Mesenchymal stem cell (in vitro differentiated cells and primary cell): ENCODE measurements around the gene B3GLCT.
A peak's percentile ranks its signal among the peaks of the same experiment; 100 is the strongest.
"Not testable (repeated sequence)": the region's sequence is repeated elsewhere in the genome, so short reads cannot be mapped to it uniquely, and the experiment has no call there.

Experiments used
- DNase-seq: peaks from one replicate; pipeline ENCODE4 v3.0.0-alpha.2; 2013
- H2AFZ ChIP-seq: one replicate; pipeline ENCODE4 v1.6.1; 2013; ENCODE audit warnings: low read depth, mild to moderate bottlenecking, control low read depth, inconsistent platforms, low read length, moderate library complexity
- H2AK5ac ChIP-seq: 2 replicates; pipeline ENCODE4 v1.6.1; 2013; ENCODE audit warnings: low read length, moderate library complexity, mild to moderate bottlenecking, inconsistent platforms; ENCODE audit not compliant: severe bottlenecking
- H2BK120ac ChIP-seq: one replicate; pipeline ENCODE4 v1.6.1; 2013; ENCODE audit warnings: low read depth, mild to moderate bottlenecking, inconsistent platforms, low read length, moderate library complexity
- H2BK12ac ChIP-seq, 2 experiments: one replicate each; pipeline ENCODE4 v1.6.1; 2013; ENCODE audit warnings: inconsistent platforms in 2 of 2, low read length in 2 of 2, mild to moderate bottlenecking in 2 of 2, moderate library complexity in 2 of 2, control low read depth in 1 of 2
- H2BK15ac ChIP-seq: one replicate; pipeline ENCODE4 v1.6.1; 2013; ENCODE audit warnings: mild to moderate bottlenecking, low read depth, inconsistent platforms; ENCODE audit not compliant: poor library complexity, severe bottlenecking
- H2BK5ac ChIP-seq: 2 replicates; pipeline ENCODE4 v1.6.1; 2013; ENCODE audit warnings: low read depth, mild to moderate bottlenecking, low read length, control low read depth, inconsistent platforms; ENCODE audit not compliant: poor library complexity, severe bottlenecking
- H3K14ac ChIP-seq, 2 experiments: one replicate each; pipeline ENCODE4 v1.6.1; 2013; ENCODE audit warnings: inconsistent platforms in 2 of 2, low read length in 2 of 2, control low read depth in 1 of 2, mild to moderate bottlenecking in 1 of 2, moderate library complexity in 1 of 2
- H3K18ac ChIP-seq, 2 experiments: one replicate each; pipeline ENCODE4 v1.6.1; 2013; ENCODE audit warnings: inconsistent platforms in 2 of 2, low read length in 2 of 2, control low read depth in 1 of 2, low read depth in 1 of 2, mild to moderate bottlenecking in 1 of 2
- H3K23ac ChIP-seq, 2 experiments: one replicate each; pipeline ENCODE4 v1.6.1; 2013; ENCODE audit warnings: inconsistent platforms in 2 of 2, low read length in 2 of 2, mild to moderate bottlenecking in 2 of 2, moderate library complexity in 2 of 2, control low read depth in 1 of 2
- H3K27ac ChIP-seq: 2 replicates; pipeline ENCODE4 v1.5.1; 2013; ENCODE audit warnings: mild to moderate bottlenecking, moderate library complexity, low read length, control low read depth, inconsistent platforms; ENCODE audit not compliant: poor library complexity, severe bottlenecking
- H3K27me3 ChIP-seq, 2 experiments: 2 replicates each; pipeline versions ENCODE4 v1.6.1 to v1.7.0; 2013; ENCODE audit warnings: low read length in 2 of 2, mild to moderate bottlenecking in 2 of 2, moderate library complexity in 2 of 2, control low read depth in 1 of 2, inconsistent platforms in 1 of 2; ENCODE audit not compliant: control insufficient read depth in 1 of 2, insufficient read depth in 1 of 2
- H3K36me3 ChIP-seq, 2 experiments: 2 replicates each; pipeline versions ENCODE4 v1.6.1 to v1.7.0; 2013; ENCODE audit warnings: low read length in 2 of 2, control low read depth in 1 of 2, inconsistent platforms in 1 of 2, low read depth in 1 of 2, mild to moderate bottlenecking in 1 of 2; ENCODE audit not compliant: insufficient read depth in 2 of 2, control insufficient read depth in 1 of 2
- H3K4ac ChIP-seq, 2 experiments: one replicate each; pipeline ENCODE4 v1.6.1; 2013; ENCODE audit warnings: inconsistent platforms in 2 of 2, low read length in 2 of 2, mild to moderate bottlenecking in 2 of 2, moderate library complexity in 2 of 2, control low read depth in 1 of 2, low read depth in 1 of 2
- H3K4me1 ChIP-seq: 2 replicates; pipeline ENCODE4 v1.6.1; 2013; ENCODE audit warnings: low read depth, low read length, control low read depth; ENCODE audit not compliant: control insufficient read depth, insufficient read depth
- H3K4me2 ChIP-seq: 2 replicates; pipeline ENCODE4 v1.6.1; 2013; ENCODE audit warnings: low read length, mild to moderate bottlenecking, inconsistent platforms; ENCODE audit not compliant: poor library complexity, severe bottlenecking
- H3K4me3 ChIP-seq, 2 experiments: 2 replicates each; pipeline versions ENCODE4 v1.5.1 to v1.7.0; 2013; ENCODE audit warnings: low read length in 2 of 2, mild to moderate bottlenecking in 2 of 2, control low read depth in 1 of 2, low read depth in 1 of 2; ENCODE audit not compliant: insufficient read depth in 1 of 2
- H3K79me1 ChIP-seq: replicated peaks from 2 replicates; pipeline ENCODE4 v1.6.1; 2013; ENCODE audit warnings: mild to moderate bottlenecking, control low read depth, low read length, inconsistent platforms; ENCODE audit not compliant: poor library complexity, severe bottlenecking
- H3K9ac ChIP-seq: 2 replicates; pipeline ENCODE4 v1.7.0; 2013; ENCODE audit warnings: mild to moderate bottlenecking, low read length, moderate library complexity
- H3K9me3 ChIP-seq: 2 replicates; pipeline ENCODE4 v1.7.0; 2013; ENCODE audit warnings: mild to moderate bottlenecking, low read length; ENCODE audit not compliant: control insufficient read depth
- H4K8ac ChIP-seq: one replicate; pipeline ENCODE4 v1.6.1; 2013; ENCODE audit warnings: inconsistent platforms, mild to moderate bottlenecking, low read length, moderate library complexity
- H4K91ac ChIP-seq: one replicate; pipeline ENCODE4 v1.6.1; 2013; ENCODE audit warnings: mild to moderate bottlenecking, low read length, inconsistent platforms
- WGBS: methylation state at CpG from one replicate; pipeline ENCODE4 v1.1.7; 2013; ENCODE audit warnings: mixed read lengths; 5-methylcytosine and 5-hydroxymethylcytosine counted together

Gene B3GLCT

GRCh38 chr13:31175847-31176532 is 23.8 kb upstream of the B3GLCT start:
- Histone ChIP-seq H2BK5ac (no peak overlapping the region), H3K4me3 (no peak overlapping the region), H3K79me1 (no peaks in the 10 kb centered on the region), H3K36me3 (no peaks in the 10 kb centered on the region), H3K23ac (no peak overlapping the region), H3K9ac (no peak overlapping the region), H2BK120ac (no peak overlapping the region), H2BK15ac (no peak overlapping the region), H3K14ac (no peak overlapping the region), H2AK5ac (no peak overlapping the region), H3K9me3 (no peaks in the 10 kb centered on the region), H3K4ac (no peak overlapping the region), H4K91ac (no peak overlapping the region), H4K8ac (peak overlapping the region; percentile 29), H2AFZ (no peak overlapping the region), H3K4me2 (no peak overlapping the region), H3K4me1 (peaks cover 3% of the 10 kb centered on the region), H2BK12ac (no peak overlapping the region), H3K27ac (no peak overlapping the region), H3K18ac (no peak overlapping the region), H3K27me3 (no peaks in the 10 kb centered on the region)
- no peak for DNase-seq
- 92% methylated on average over 3 of the region's 3 CpGs for WGBS

- not testable (repeated sequence) for H2AK5ac ChIP-seq, H3K4ac ChIP-seq, H3K9ac ChIP-seq, H3K4me3 ChIP-seq, DNase-seq, H3K36me3 ChIP-seq, H3K27me3 ChIP-seq, H3K79me1 ChIP-seq, H3K18ac ChIP-seq, H3K23ac ChIP-seq, H3K9me3 ChIP-seq, H3K14ac ChIP-seq, H2BK15ac ChIP-seq, H3K27ac ChIP-seq, H2AFZ ChIP-seq, H2BK12ac ChIP-seq, H4K91ac ChIP-seq, H3K4me1 ChIP-seq, H3K4me2 ChIP-seq, H4K8ac ChIP-seq, H2BK5ac ChIP-seq, H2BK120ac ChIP-seq
- 92% methylated on average over 12 of the region's 12 CpGs for WGBS
Measured at GRCh38 chr13:31177813-31178495, 21.8 kb upstream of the B3GLCT start.

GRCh38 chr13:31179241-31179640 is 20.5 kb upstream of the B3GLCT start:
- Histone ChIP-seq H2BK15ac (no peak overlapping the region), H3K23ac (no peak overlapping the region), H3K79me1 (no peaks in the 10 kb centered on the region), H3K4me3 (no peak overlapping the region), H3K4ac (no peak overlapping the region), H3K27ac (no peak overlapping the region), H2BK5ac (no peak overlapping the region), H3K4me2 (no peak overlapping the region), H3K27me3 (no peaks in the 10 kb centered on the region), H3K9ac (no peak overlapping the region), H2BK12ac (no peak overlapping the region), H2AFZ (no peak overlapping the region), H3K4me1 (no peaks in the 10 kb centered on the region), H2BK120ac (no peak overlapping the region), H2AK5ac (no peak overlapping the region), H3K14ac (no peak overlapping the region), H4K91ac (no peak overlapping the region), H3K18ac (no peak overlapping the region), H4K8ac (no peak overlapping the region), H3K36me3 (no peaks in the 10 kb centered on the region), H3K9me3 (no peaks in the 10 kb centered on the region)
- WGBS: 95% methylated on average over 8 of the region's 8 CpGs
- DNase-seq: no peak

GRCh38 chr13:31179754-31180153 is 20.0 kb upstream of the B3GLCT start:
- Histone ChIP-seq H3K9me3 (no peaks in the 10 kb centered on the region), H3K9ac (no peak overlapping the region), H2AK5ac (no peak overlapping the region), H3K27me3 (no peaks in the 10 kb centered on the region), H2BK120ac (no peak overlapping the region), H2BK5ac (no peak overlapping the region), H3K4me3 (no peak overlapping the region), H3K23ac (no peak overlapping the region), H3K36me3 (no peaks in the 10 kb centered on the region), H3K18ac (no peak overlapping the region), H3K4me2 (no peak overlapping the region), H2BK12ac (no peak overlapping the region), H3K4ac (no peak overlapping the region), H3K4me1 (no peaks in the 10 kb centered on the region), H3K27ac (no peak overlapping the region), H3K14ac (no peak overlapping the region), H4K8ac (no peak overlapping the region), H2BK15ac (no peak overlapping the region), H2AFZ (no peak overlapping the region), H3K79me1 (no peaks in the 10 kb centered on the region), H4K91ac (no peak overlapping the region)
- WGBS: 94% methylated on average over 5 of the region's 5 CpGs
- no peak for DNase-seq
